SK-N-SH treated with all-trans-retinoic acid at 6 μM for 48 hours (cell line): ENCODE data around the gene BAIAP2L1.

Experiments
- ATAC-seq: fragments of 200-7000 bp; cut with Tn5 transposase; 3 replicates; pipeline ENCODE4 v1.9.1; 2020; ENCODE audit warnings: mild to moderate bottlenecking, moderate library complexity
- ARNTL ChIP-seq: fragments of 450-650 bp; formaldehyde crosslinking; IDR thresholded peaks from 2 replicates; pipeline ENCODE4 v1.5.0; 2020; ENCODE audit warnings: low read depth, mild to moderate bottlenecking, moderate library complexity, borderline replicate concordance
- BACH2 ChIP-seq: fragments of 250-450 bp; sonication (Bioruptor Pico); IDR thresholded peaks from 2 replicates; pipeline ENCODE4 v1.9.0; 2021; ENCODE audit warnings: mild to moderate bottlenecking, borderline replicate concordance
- ESRRG ChIP-seq: fragments of 250-450 bp; sonication (Bioruptor Pico); IDR thresholded peaks from 2 replicates; pipeline ENCODE4 v1.6.1; 2021; ENCODE audit warnings: mild to moderate bottlenecking
- GLIS3 ChIP-seq: fragments of 250-450 bp; sonication (Bioruptor Pico); IDR thresholded peaks from 2 replicates; pipeline ENCODE4 v1.5.0; 2020; ENCODE audit warnings: mild to moderate bottlenecking, moderate library complexity
- ISL1 ChIP-seq: fragments of 250-450 bp; sonication (Bioruptor Pico); IDR thresholded peaks from 2 replicates; pipeline ENCODE4 v2.1.2; 2022; ENCODE audit warnings: mild to moderate bottlenecking, moderate library complexity
- OSR1 ChIP-seq: fragments of 250-450 bp; sonication (Bioruptor Pico); IDR thresholded peaks from 2 replicates; pipeline ENCODE4 v1.8.0; 2022; ENCODE audit warnings: moderate library complexity, mild to moderate bottlenecking, inconsistent platforms
- PPARA ChIP-seq: fragments of 250-450 bp; sonication (Bioruptor Pico); IDR thresholded peaks from 2 replicates; pipeline ENCODE4 v1.5.0; 2020; ENCODE audit warnings: mild to moderate bottlenecking, borderline replicate concordance
- RARB ChIP-seq: fragments of 250-450 bp; sonication (Bioruptor Pico); IDR thresholded peaks from 2 replicates; pipeline ENCODE4 v1.8.0; 2021; ENCODE audit warnings: mild to moderate bottlenecking, moderate library complexity
- SNAI2 ChIP-seq: fragments of 250-450 bp; sonication (Bioruptor Pico); IDR thresholded peaks from 2 replicates; pipeline ENCODE4 v1.5.0; 2020; ENCODE audit warnings: mild to moderate bottlenecking, moderate library complexity
- TCF4 ChIP-seq: fragments of 250-450 bp; sonication (Bioruptor Pico); IDR thresholded peaks from 2 replicates; pipeline ENCODE4 v1.8.0; 2021; ENCODE audit warnings: mild to moderate bottlenecking, moderate library complexity, borderline replicate concordance
- TOX ChIP-seq: fragments of 250-450 bp; sonication (Bioruptor Pico); IDR thresholded peaks from 2 replicates; pipeline ENCODE4 v1.8.0; 2021; ENCODE audit warnings: mild to moderate bottlenecking, moderate library complexity, borderline replicate concordance
- ZC3H10 ChIP-seq: fragments of 250-450 bp; sonication (Bioruptor Pico); IDR thresholded peaks from 2 replicates; pipeline ENCODE4 v1.5.1; 2021; ENCODE audit warnings: mild to moderate bottlenecking, moderate library complexity
- ZFP3 ChIP-seq: fragments of 250-450 bp; sonication (Bioruptor Pico); IDR thresholded peaks from 2 replicates; pipeline ENCODE4 v1.5.0; 2020; ENCODE audit warnings: mild to moderate bottlenecking, moderate library complexity
- ZFP30 ChIP-seq: fragments of 450-650 bp; formaldehyde crosslinking; IDR thresholded peaks from 2 replicates; pipeline ENCODE4 v1.5.0; 2022; ENCODE audit warnings: mild to moderate bottlenecking, moderate library complexity
- ZNF8 ChIP-seq: fragments of 450-650 bp; formaldehyde crosslinking; IDR thresholded peaks from 2 replicates; pipeline ENCODE4 v1.5.0; 2020; ENCODE audit warnings: mild to moderate bottlenecking, moderate library complexity
- TF ChIP-seq, protein P1 (sequence below): fragments of 250-450 bp; sonication (Bioruptor Pico); IDR thresholded peaks from 2 replicates; pipeline ENCODE4 v1.5.0; 2020; ENCODE audit warnings: mild to moderate bottlenecking, moderate library complexity
- TF ChIP-seq, protein P2 (sequence below): fragments of 250-450 bp; sonication (Bioruptor Pico); IDR thresholded peaks from 2 replicates; pipeline ENCODE4 v1.8.0; 2021; ENCODE audit warnings: low read depth, mild to moderate bottlenecking, moderate library complexity, borderline replicate concordance
- TF ChIP-seq, protein P3 (sequence below): fragments of 250-450 bp; sonication (Bioruptor Pico); IDR thresholded peaks from 2 replicates; pipeline ENCODE4 v1.8.0; 2020; ENCODE audit warnings: mild to moderate bottlenecking, moderate library complexity, borderline replicate concordance
- TF ChIP-seq, protein P4 (sequence below): fragments of 250-450 bp; sonication (Bioruptor Pico); IDR thresholded peaks from 2 replicates; pipeline ENCODE4 v1.5.1; 2021; ENCODE audit warnings: mild to moderate bottlenecking, moderate library complexity
- TF ChIP-seq, protein P5 (sequence below): fragments of 250-450 bp; sonication (Bioruptor Pico); IDR thresholded peaks from 2 replicates; pipeline ENCODE4 v1.5.1; 2020; ENCODE audit warnings: low read depth, mild to moderate bottlenecking, moderate library complexity

Gene BAIAP2L1

DNA sequence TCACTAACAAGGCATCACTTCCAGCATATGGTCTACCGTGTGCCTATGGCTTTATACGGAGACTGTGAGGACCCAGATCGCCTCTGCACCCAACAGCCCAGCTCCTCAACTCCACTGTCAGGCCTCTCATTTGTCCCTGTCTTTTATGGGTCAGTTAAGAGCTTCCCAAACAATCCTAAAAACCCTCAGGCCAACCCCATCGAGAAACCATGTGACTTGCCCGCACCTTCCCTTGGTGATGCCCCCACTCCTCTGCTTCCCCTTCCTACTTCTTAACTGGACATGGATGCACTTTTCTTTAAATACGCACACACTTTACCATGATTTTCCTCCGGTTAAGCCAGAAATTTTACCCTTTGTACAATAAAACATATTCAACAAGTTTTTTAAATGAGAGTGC, 46.8 kb downstream of the BAIAP2L1 start:
- peak; percentile 9 for ATAC-seq
- TF ChIP-seq SNAI2, result no peak
- TF ChIP-seq, protein P1, sequence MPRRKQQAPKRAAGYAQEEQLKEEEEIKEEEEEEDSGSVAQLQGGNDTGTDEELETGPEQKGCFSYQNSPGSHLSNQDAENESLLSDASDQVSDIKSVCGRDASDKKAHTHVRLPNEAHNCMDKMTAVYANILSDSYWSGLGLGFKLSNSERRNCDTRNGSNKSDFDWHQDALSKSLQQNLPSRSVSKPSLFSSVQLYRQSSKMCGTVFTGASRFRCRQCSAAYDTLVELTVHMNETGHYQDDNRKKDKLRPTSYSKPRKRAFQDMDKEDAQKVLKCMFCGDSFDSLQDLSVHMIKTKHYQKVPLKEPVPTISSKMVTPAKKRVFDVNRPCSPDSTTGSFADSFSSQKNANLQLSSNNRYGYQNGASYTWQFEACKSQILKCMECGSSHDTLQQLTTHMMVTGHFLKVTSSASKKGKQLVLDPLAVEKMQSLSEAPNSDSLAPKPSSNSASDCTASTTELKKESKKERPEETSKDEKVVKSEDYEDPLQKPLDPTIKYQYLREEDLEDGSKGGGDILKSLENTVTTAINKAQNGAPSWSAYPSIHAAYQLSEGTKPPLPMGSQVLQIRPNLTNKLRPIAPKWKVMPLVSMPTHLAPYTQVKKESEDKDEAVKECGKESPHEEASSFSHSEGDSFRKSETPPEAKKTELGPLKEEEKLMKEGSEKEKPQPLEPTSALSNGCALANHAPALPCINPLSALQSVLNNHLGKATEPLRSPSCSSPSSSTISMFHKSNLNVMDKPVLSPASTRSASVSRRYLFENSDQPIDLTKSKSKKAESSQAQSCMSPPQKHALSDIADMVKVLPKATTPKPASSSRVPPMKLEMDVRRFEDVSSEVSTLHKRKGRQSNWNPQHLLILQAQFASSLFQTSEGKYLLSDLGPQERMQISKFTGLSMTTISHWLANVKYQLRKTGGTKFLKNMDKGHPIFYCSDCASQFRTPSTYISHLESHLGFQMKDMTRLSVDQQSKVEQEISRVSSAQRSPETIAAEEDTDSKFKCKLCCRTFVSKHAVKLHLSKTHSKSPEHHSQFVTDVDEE (CRISPR knock-in tag), result no peak

DNA sequence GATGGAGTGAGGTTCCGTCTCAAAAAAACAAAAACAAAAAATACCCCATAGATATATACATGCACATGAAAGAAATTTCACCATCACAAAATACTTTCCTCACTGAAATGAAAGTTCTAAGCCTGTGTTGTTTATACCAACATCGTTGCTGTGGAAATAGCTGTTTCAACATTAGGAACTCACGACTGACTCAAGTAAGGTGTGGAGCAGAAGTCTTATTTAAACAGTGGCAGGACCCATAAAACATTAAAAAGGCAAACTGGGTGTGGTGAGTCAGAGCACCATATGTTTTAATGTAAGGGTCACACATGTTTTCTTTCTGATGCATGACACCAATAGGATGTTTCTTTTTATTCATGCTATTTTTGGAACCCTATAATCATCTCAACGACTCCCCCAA, 48.3 kb downstream of the BAIAP2L1 start:
- peak; percentile 23; the same call in 2 of the 3 replicates for ATAC-seq
- TF ChIP-seq ISL1, result no peak
- no peak for TF ChIP-seq RARB (CRISPR knock-in tag)
- no peak for TF ChIP-seq ESRRG (CRISPR knock-in tag)
- TF ChIP-seq ZFP3 (CRISPR knock-in tag), result no peak
- no peak for TF ChIP-seq TOX
- TF ChIP-seq ZC3H10 (CRISPR knock-in tag), result no peak
- no peak for TF ChIP-seq ZNF8 (CRISPR knock-in tag)
- no peak for TF ChIP-seq BACH2 (CRISPR knock-in tag)
- no peak for TF ChIP-seq OSR1 (CRISPR knock-in tag)
- TF ChIP-seq, protein P2, sequence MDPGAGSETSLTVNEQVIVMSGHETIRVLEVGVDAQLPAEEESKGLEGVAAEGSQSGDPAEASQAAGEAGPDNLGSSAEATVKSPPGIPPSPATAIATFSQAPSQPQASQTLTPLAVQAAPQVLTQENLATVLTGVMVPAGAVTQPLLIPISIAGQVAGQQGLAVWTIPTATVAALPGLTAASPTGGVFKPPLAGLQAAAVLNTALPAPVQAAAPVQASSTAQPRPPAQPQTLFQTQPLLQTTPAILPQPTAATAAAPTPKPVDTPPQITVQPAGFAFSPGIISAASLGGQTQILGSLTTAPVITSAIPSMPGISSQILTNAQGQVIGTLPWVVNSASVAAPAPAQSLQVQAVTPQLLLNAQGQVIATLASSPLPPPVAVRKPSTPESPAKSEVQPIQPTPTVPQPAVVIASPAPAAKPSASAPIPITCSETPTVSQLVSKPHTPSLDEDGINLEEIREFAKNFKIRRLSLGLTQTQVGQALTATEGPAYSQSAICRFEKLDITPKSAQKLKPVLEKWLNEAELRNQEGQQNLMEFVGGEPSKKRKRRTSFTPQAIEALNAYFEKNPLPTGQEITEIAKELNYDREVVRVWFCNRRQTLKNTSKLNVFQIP (CRISPR knock-in tag), result no peak
- TF ChIP-seq ARNTL, result no peak
- TF ChIP-seq PPARA, result no peak
- TF ChIP-seq, protein P3, sequence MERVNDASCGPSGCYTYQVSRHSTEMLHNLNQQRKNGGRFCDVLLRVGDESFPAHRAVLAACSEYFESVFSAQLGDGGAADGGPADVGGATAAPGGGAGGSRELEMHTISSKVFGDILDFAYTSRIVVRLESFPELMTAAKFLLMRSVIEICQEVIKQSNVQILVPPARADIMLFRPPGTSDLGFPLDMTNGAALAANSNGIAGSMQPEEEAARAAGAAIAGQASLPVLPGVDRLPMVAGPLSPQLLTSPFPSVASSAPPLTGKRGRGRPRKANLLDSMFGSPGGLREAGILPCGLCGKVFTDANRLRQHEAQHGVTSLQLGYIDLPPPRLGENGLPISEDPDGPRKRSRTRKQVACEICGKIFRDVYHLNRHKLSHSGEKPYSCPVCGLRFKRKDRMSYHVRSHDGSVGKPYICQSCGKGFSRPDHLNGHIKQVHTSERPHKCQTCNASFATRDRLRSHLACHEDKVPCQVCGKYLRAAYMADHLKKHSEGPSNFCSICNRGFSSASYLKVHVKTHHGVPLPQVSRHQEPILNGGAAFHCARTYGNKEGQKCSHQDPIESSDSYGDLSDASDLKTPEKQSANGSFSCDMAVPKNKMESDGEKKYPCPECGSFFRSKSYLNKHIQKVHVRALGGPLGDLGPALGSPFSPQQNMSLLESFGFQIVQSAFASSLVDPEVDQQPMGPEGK (CRISPR knock-in tag), result no peak
- TF ChIP-seq, protein P4, sequence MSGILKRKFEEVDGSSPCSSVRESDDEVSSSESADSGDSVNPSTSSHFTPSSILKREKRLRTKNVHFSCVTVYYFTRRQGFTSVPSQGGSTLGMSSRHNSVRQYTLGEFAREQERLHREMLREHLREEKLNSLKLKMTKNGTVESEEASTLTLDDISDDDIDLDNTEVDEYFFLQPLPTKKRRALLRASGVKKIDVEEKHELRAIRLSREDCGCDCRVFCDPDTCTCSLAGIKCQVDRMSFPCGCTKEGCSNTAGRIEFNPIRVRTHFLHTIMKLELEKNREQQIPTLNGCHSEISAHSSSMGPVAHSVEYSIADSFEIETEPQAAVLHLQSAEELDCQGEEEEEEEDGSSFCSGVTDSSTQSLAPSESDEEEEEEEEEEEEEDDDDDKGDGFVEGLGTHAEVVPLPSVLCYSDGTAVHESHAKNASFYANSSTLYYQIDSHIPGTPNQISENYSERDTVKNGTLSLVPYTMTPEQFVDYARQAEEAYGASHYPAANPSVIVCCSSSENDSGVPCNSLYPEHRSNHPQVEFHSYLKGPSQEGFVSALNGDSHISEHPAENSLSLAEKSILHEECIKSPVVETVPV, result no peak
- TF ChIP-seq TCF4 (CRISPR knock-in tag), result no peak

DNA sequence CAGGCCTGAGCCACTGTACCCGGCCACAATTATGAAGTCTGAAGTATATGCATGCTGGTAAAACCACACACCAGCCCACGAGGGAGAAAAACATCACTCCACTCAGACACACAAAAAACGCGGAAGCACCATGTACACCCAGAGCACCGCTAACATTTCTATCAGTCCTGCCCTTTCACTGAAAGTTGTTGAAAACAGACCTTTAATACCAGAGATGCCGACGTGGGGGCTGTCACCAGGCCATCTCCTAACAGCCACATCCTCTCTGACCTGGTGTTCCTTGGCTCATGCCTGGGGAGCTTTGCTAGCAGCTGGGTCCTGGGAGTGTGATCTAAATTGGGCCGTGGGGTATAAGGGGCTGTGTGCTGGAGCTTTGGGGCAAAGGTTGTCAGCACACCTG, 49.8 kb downstream of the BAIAP2L1 start:
- TF ChIP-seq, protein P1 (CRISPR knock-in tag), result no peak
- TF ChIP-seq ZNF8 (CRISPR knock-in tag) (no peak), ZFP3 (CRISPR knock-in tag) (no peak), ZFP30 (CRISPR knock-in tag) (no peak), SNAI2 (no peak), PPARA (no peak), RARB (CRISPR knock-in tag) (no peak), ZC3H10 (CRISPR knock-in tag) (no peak), BACH2 (CRISPR knock-in tag) (no peak), TCF4 (CRISPR knock-in tag) (no peak), OSR1 (CRISPR knock-in tag) (no peak), GLIS3 (CRISPR knock-in tag) (no peak), ARNTL (no peak)
- TF ChIP-seq, protein P5, sequence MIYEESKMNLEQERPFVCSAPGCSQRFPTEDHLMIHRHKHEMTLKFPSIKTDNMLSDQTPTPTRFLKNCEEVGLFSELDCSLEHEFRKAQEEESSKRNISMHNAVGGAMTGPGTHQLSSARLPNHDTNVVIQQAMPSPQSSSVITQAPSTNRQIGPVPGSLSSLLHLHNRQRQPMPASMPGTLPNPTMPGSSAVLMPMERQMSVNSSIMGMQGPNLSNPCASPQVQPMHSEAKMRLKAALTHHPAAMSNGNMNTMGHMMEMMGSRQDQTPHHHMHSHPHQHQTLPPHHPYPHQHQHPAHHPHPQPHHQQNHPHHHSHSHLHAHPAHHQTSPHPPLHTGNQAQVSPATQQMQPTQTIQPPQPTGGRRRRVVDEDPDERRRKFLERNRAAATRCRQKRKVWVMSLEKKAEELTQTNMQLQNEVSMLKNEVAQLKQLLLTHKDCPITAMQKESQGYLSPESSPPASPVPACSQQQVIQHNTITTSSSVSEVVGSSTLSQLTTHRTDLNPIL (CRISPR knock-in tag), result no peak
- TF ChIP-seq, protein P2 (CRISPR knock-in tag), result no peak
- ATAC-seq, result no peak
